ENCODE measurements around the gene ZPBP. TPM values are rescaled to one million over a fixed set of nuclear protein-coding genes. Genes with fewer than 3 reads are reported as not detected.

Gene ZPBP, protein sequence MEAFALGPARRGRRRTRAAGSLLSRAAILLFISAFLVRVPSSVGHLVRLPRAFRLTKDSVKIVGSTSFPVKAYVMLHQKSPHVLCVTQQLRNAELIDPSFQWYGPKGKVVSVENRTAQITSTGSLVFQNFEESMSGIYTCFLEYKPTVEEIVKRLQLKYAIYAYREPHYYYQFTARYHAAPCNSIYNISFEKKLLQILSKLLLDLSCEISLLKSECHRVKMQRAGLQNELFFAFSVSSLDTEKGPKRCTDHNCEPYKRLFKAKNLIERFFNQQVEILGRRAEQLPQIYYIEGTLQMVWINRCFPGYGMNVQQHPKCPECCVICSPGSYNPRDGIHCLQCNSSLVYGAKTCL
- not detected in 2 replicates for total RNA-seq

DNA sequence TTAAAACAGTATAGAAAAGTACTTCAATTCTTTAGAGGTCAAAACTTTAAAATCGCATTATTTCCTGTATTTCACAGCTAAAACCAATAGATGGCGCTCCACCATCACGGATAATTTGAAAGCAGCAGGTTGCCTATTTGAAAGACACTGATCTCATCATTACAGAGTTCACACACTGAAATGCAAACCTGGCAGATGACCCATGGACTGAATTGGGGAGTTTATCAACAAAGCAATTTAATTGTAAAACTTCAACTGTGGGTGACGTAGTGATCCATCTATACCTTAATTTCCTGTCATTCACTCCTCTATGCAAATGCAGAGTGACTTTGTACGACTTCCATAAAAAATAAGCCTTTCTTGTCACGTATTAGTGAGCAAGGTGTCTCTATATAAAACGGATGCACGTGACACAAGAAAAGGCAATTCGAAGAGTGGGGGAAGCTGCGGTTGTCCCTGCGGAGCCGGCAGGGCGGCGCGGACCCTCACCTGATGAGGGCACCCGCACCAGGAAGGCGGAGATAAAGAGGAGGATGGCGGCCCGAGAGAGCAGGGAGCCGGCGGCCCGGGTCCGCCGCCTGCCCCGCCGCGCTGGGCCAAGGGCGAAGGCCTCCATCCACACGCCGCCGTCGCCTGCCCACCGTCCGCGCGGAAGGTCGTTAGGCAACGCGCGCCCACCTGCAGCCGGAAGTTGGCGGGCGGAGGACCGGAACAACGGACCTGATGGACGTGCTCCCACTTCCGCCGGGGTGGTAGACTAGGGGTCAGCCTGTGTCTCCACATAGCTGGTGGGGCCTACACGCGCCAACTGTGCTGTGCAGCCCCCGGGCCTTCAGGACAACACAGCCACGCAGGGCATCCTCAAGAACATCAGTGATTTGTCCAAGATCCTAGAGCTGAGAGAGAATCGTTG, at the start of gene ZPBP:
Gene ZPBP, minus strand, starts transcription at position 668 of the 913 bp plus-strand sequence. Its CDS starts 52 bp downstream, at position 616.
- no peaks in the 10 kb centered on the region for H3K4me1 ChIP-seq (ENCODE audit: insufficient read depth, low read length)
- no peaks in the 10 kb centered on the region for H3K9me3 ChIP-seq (ENCODE audit: low read depth, low read length)
- peak within 1 kb of the TSS; percentile 46 for H3K4me2 ChIP-seq (ENCODE audit: insufficient read depth, low read length)
- H2AFZ ChIP-seq (ENCODE audit: low read length): peak within 1 kb of the TSS; percentile 76
- no peaks in the 10 kb centered on the region for H3K36me3 ChIP-seq (ENCODE audit: insufficient read depth, low read length)
- TF ChIP-seq CTCF (IDR thresholded peaks at IDR 0.05; ENCODE audit: extremely low read depth, low read depth, low read length): peak; percentile 66
- H4K20me1 ChIP-seq (ENCODE audit: insufficient read depth, low read length): no peaks in the 10 kb centered on the region
- no peaks in the 10 kb centered on the region for H3K79me2 ChIP-seq (ENCODE audit: insufficient read depth, low read length)
- H3K27me3 ChIP-seq (ENCODE audit: insufficient read depth, low read length): no peaks in the 10 kb centered on the region
- no peak within 1 kb of the TSS for H3K27ac ChIP-seq (ENCODE audit: low read depth, low read length)
- peak; percentile 41 for DNase-seq (ENCODE audit: insufficient read length, low spot score, missing footprints)
- peak within 1 kb of the TSS; percentile 31 for H3K4me3 ChIP-seq (ENCODE audit: insufficient read depth, low read length)

GRCh38 chr7:50142425-50143017, 49.5 kb upstream of the ZPBP start:
- no peaks in the 10 kb centered on the region for H3K27me3 ChIP-seq (ENCODE audit: insufficient read depth, low read length)
- no peak for DNase-seq (ENCODE audit: insufficient read length, low spot score, missing footprints)
- H3K4me1 ChIP-seq (ENCODE audit: insufficient read depth, low read length): no peaks in the 10 kb centered on the region
- H4K20me1 ChIP-seq (ENCODE audit: insufficient read depth, low read length): no peaks in the 10 kb centered on the region
- H3K4me3 ChIP-seq (ENCODE audit: insufficient read depth, low read length): no peak overlapping the region
- no peaks in the 10 kb centered on the region for H3K9me3 ChIP-seq (ENCODE audit: low read depth, low read length)
- H3K36me3 ChIP-seq (ENCODE audit: insufficient read depth, low read length): no peaks in the 10 kb centered on the region
- H3K4me2 ChIP-seq (ENCODE audit: insufficient read depth, low read length): no peak overlapping the region
- TF ChIP-seq CTCF (IDR thresholded peaks at IDR 0.05; ENCODE audit: extremely low read depth, low read depth, low read length): peak; percentile 70
- H3K79me2 ChIP-seq (ENCODE audit: insufficient read depth, low read length): no peaks in the 10 kb centered on the region
- no peak overlapping the region for H3K27ac ChIP-seq (ENCODE audit: low read depth, low read length)
- H2AFZ ChIP-seq (ENCODE audit: low read length): no peak overlapping the region

- H3K79me2 ChIP-seq (ENCODE audit: insufficient read depth, low read length): no peaks in the 10 kb centered on the region
- no peaks in the 10 kb centered on the region for H3K36me3 ChIP-seq (ENCODE audit: insufficient read depth, low read length)
- H2AFZ ChIP-seq (ENCODE audit: low read length): no peak overlapping the region
- H3K9me3 ChIP-seq (ENCODE audit: low read depth, low read length): no peaks in the 10 kb centered on the region
- no peaks in the 10 kb centered on the region for H3K27me3 ChIP-seq (ENCODE audit: insufficient read depth, low read length)
- H3K4me1 ChIP-seq (ENCODE audit: insufficient read depth, low read length): no peaks in the 10 kb centered on the region
- H3K27ac ChIP-seq (ENCODE audit: low read depth, low read length): no peak overlapping the region
- H4K20me1 ChIP-seq (ENCODE audit: insufficient read depth, low read length): no peaks in the 10 kb centered on the region
- H3K4me3 ChIP-seq (ENCODE audit: insufficient read depth, low read length): no peak overlapping the region
- H3K4me2 ChIP-seq (ENCODE audit: insufficient read depth, low read length): no peak overlapping the region
- TF ChIP-seq CTCF (IDR thresholded peaks at IDR 0.05; ENCODE audit: extremely low read depth, low read depth, low read length): no peak
- DNase-seq (ENCODE audit: insufficient read length, low spot score, missing footprints): no peak
These were observed 48.8 kb upstream of the ZPBP start for GRCh38 chr7:50141854-50142253.
